Measurements from ENCODE around the gene NTM. TPM values are rescaled to one million over a fixed set of nuclear protein-coding genes. Genes with fewer than 3 reads are reported as not detected.

NTM gene
- total and polyA plus RNA-seq, 2 donors from 2014 or later, result 0.92 to 10.3 TPM

DNA sequence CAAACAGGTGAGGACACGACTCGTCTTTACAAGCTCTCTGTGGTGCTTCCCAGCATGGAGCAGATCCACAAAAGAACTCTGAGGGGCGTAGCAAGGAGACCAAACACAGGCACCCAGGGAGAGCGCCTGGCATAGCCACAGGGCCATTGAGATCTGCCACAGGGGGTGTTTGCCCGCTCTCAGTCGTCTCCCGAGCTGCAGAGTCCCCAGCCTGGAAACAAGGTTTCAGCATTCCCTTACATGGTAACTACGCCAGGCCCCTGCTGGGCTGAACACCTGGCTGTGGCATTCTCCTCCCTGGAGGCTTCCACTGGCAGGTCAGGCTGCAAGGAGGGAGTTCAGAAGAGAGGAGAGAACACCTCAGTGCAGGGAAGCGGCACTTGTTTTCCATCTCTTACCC, 962.1 kb downstream of the NTM start:
- H3K4me3 ChIP-seq (ENCODE audit: low read length in 3 of 3), result no peak overlapping the region
- H3K9me3 ChIP-seq (ENCODE audit: control insufficient read depth in 2 of 3, insufficient read depth in 1 of 3, low read length in 3 of 3), result no peaks in the 10 kb centered on the region
- TF ChIP-seq, protein P1, sequence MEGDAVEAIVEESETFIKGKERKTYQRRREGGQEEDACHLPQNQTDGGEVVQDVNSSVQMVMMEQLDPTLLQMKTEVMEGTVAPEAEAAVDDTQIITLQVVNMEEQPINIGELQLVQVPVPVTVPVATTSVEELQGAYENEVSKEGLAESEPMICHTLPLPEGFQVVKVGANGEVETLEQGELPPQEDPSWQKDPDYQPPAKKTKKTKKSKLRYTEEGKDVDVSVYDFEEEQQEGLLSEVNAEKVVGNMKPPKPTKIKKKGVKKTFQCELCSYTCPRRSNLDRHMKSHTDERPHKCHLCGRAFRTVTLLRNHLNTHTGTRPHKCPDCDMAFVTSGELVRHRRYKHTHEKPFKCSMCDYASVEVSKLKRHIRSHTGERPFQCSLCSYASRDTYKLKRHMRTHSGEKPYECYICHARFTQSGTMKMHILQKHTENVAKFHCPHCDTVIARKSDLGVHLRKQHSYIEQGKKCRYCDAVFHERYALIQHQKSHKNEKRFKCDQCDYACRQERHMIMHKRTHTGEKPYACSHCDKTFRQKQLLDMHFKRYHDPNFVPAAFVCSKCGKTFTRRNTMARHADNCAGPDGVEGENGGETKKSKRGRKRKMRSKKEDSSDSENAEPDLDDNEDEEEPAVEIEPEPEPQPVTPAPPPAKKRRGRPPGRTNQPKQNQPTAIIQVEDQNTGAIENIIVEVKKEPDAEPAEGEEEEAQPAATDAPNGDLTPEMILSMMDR (IDR thresholded peaks at IDR 0.05; ENCODE audit: borderline replicate concordance, extremely low read depth, insufficient read depth), result no peak
- H3K9ac ChIP-seq (ENCODE audit: low read length in 3 of 3), result no peak overlapping the region
- no peak overlapping the region for H3K27ac ChIP-seq (ENCODE audit: low read depth in 2 of 2, low read length in 2 of 2)
- H3K36me3 ChIP-seq (ENCODE audit: control insufficient read depth in 2 of 3, insufficient read depth in 3 of 3, low read length in 3 of 3), result no peaks in the 10 kb centered on the region
- H3K4me1 ChIP-seq (ENCODE audit: control insufficient read depth in 2 of 3, insufficient read depth in 2 of 3, low read depth in 1 of 3, low read length in 3 of 3), result no peaks in the 10 kb centered on the region
- FAIRE-seq (no peak), DNase-seq (no peak)
- intact Hi-C loops (cut with DNase I), result no loop called here
- H3K27me3 ChIP-seq (ENCODE audit: control insufficient read depth, insufficient read depth, low read length), result no peaks in the 10 kb centered on the region

DNA sequence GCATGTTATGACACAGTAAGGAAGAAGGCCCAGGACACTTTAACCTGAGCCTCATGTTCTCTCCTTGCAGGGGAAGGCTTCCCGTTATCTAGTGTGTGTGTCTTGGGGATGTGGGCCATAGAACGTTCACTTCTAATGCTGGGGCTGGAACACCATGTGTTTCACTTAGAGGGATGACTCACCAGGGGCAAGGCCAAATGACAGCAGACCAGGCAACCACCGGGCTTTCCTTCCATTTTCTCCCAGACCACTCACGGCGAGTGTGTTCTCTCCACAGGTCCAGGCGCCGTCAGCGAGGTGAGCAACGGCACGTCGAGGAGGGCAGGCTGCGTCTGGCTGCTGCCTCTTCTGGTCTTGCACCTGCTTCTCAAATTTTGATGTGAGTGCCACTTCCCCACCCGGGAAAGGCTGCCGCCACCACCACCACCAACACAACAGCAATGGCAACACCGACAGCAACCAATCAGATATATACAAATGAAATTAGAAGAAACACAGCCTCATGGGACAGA, 964.4 kb downstream of the NTM start:
- Histone ChIP-seq H3K27me3 (ENCODE audit: control insufficient read depth, insufficient read depth, low read length) (no peaks in the 10 kb centered on the region), H3K27ac (ENCODE audit: low read depth in 2 of 2, low read length in 2 of 2) (no peak overlapping the region), H3K4me1 (ENCODE audit: control insufficient read depth in 2 of 3, insufficient read depth in 2 of 3, low read depth in 1 of 3, low read length in 3 of 3) (no peaks in the 10 kb centered on the region), H3K4me3 (ENCODE audit: low read length in 3 of 3) (no peak overlapping the region), H3K9ac (ENCODE audit: low read length in 3 of 3) (no peak overlapping the region), H3K9me3 (ENCODE audit: control insufficient read depth in 2 of 3, insufficient read depth in 1 of 3, low read length in 3 of 3) (no peaks in the 10 kb centered on the region), H3K36me3 (ENCODE audit: control insufficient read depth in 2 of 3, insufficient read depth in 3 of 3, low read length in 3 of 3) (no peaks in the 10 kb centered on the region)
- FAIRE-seq (no peak), DNase-seq (no peak)
- TF ChIP-seq, protein P1 (IDR thresholded peaks at IDR 0.05; ENCODE audit: borderline replicate concordance, extremely low read depth, insufficient read depth), result no peak
- intact Hi-C loops (cut with DNase I), result no loop called here

DNA sequence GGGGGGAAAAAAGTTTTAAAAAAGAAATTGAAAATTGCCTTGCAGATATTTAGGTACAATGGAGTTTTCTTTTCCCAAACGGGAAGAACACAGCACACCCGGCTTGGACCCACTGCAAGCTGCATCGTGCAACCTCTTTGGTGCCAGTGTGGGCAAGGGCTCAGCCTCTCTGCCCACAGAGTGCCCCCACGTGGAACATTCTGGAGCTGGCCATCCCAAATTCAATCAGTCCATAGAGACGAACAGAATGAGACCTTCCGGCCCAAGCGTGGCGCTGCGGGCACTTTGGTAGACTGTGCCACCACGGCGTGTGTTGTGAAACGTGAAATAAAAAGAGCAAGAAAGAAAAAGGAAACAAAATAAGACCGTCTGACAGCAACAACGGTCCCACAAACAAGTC, 964.9 kb downstream of the NTM start:
- DNase-seq (no peak), FAIRE-seq (no peak)
- Histone ChIP-seq H3K27me3 (ENCODE audit: control insufficient read depth, insufficient read depth, low read length) (no peaks in the 10 kb centered on the region), H3K9ac (ENCODE audit: low read length in 3 of 3) (no peak overlapping the region), H3K27ac (ENCODE audit: low read depth in 2 of 2, low read length in 2 of 2) (no peak overlapping the region), H3K9me3 (ENCODE audit: control insufficient read depth in 2 of 3, insufficient read depth in 1 of 3, low read length in 3 of 3) (no peaks in the 10 kb centered on the region), H3K4me1 (ENCODE audit: control insufficient read depth in 2 of 3, insufficient read depth in 2 of 3, low read depth in 1 of 3, low read length in 3 of 3) (no peaks in the 10 kb centered on the region), H3K36me3 (ENCODE audit: control insufficient read depth in 2 of 3, insufficient read depth in 3 of 3, low read length in 3 of 3) (no peaks in the 10 kb centered on the region), H3K4me3 (ENCODE audit: low read length in 3 of 3) (no peak overlapping the region)
- intact Hi-C loops (cut with DNase I), result no loop called here
- TF ChIP-seq, protein P1 (IDR thresholded peaks at IDR 0.05; ENCODE audit: borderline replicate concordance, extremely low read depth, insufficient read depth), result no peak
